Liver (tissue), 9 donors: ENCODE data around the gene GCC2. TPM values are rescaled to one million over a fixed set of nuclear protein-coding genes. Genes with fewer than 3 reads are reported as not detected.

Source experiments
- DNase-seq: peaks from one replicate; pipeline ENCODE4 v3.0.0-alpha.2; 2017; ENCODE audit warnings: low spot score
- H3K27ac ChIP-seq, 2 donors: one replicate each; pipeline ENCODE4 v1.7.0; 2013; ENCODE audit warnings: inconsistent platforms in 2 of 2, low read length in 2 of 2, control low read depth in 1 of 2, low read depth in 1 of 2, mild to moderate bottlenecking in 1 of 2
- H3K27me3 ChIP-seq, 4 donors: one replicate each; pipeline versions ENCODE4 v1.6.1 to v1.7.0; 2013; ENCODE audit warnings: low read length in 3 of 4, inconsistent platforms in 1 of 4, mild to moderate bottlenecking in 1 of 4, moderate library complexity in 1 of 4; ENCODE audit not compliant: control insufficient read depth in 4 of 4, insufficient read depth in 4 of 4
- H3K36me3 ChIP-seq, 4 donors: one replicate each; pipeline versions ENCODE4 v1.6.1 to v1.7.0; 2013; ENCODE audit warnings: low read length in 3 of 4, mild to moderate bottlenecking in 3 of 4, low read depth in 1 of 4, moderate library complexity in 1 of 4; ENCODE audit not compliant: control insufficient read depth in 4 of 4, insufficient read depth in 3 of 4
- H3K4me1 ChIP-seq, 4 donors: one replicate each; pipeline versions ENCODE4 v1.6.1 to v1.7.0; 2013; ENCODE audit warnings: low read length in 3 of 4, mild to moderate bottlenecking in 3 of 4, moderate library complexity in 1 of 4; ENCODE audit not compliant: control insufficient read depth in 4 of 4, insufficient read depth in 4 of 4
- H3K4me3 ChIP-seq, 3 donors: one replicate each; pipeline versions ENCODE4 v1.6.1 to v1.7.0; 2013; ENCODE audit warnings: low read length in 3 of 3, control low read depth in 1 of 3, low read depth in 1 of 3, mild to moderate bottlenecking in 1 of 3
- H3K9ac ChIP-seq, 2 donors: one replicate each; pipeline ENCODE4 v1.7.0; 2013; ENCODE audit warnings: low read length in 2 of 2, mild to moderate bottlenecking in 2 of 2, moderate library complexity in 2 of 2, control low read depth in 1 of 2, low read depth in 1 of 2
- H3K9me3 ChIP-seq, 4 donors: one replicate each; pipeline versions ENCODE4 v1.6.1 to v1.7.0; 2013; ENCODE audit warnings: low read length in 3 of 4; ENCODE audit not compliant: control insufficient read depth in 4 of 4
- ATF3 ChIP-seq: IDR thresholded peaks from 2 replicates; pipeline ENCODE4 v1.6.1; 2016; ENCODE audit warnings: antibody characterized with exemption
- CTCF ChIP-seq: fragments of 150-350 bp; IDR thresholded peaks from 2 replicates; pipeline ENCODE4 v1.5.1; 2017; ENCODE audit warnings: improper control_type of control experiment, low read depth, low read length; ENCODE audit not compliant: missing input control
- EGR1 ChIP-seq, 2 donors: IDR thresholded peaks; 2 replicates each; pipeline ENCODE4 v1.6.1; 2016 to 2018; ENCODE audit warnings: antibody characterized with exemption in 2 of 2, low read depth in 2 of 2
- FOXA1 ChIP-seq: IDR thresholded peaks from 2 replicates; pipeline ENCODE4 v1.6.1; 2016; ENCODE audit warnings: antibody characterized with exemption
- FOXA2 ChIP-seq: IDR thresholded peaks from 2 replicates; pipeline ENCODE4 v1.6.1; 2016; ENCODE audit warnings: antibody characterized with exemption
- GABPA ChIP-seq, 2 donors: IDR thresholded peaks in 1 of 2; conservative IDR thresholded peaks in 1 of 2; 2 replicates each; pipeline ENCODE4 v1.6.1; 2016; ENCODE audit warnings: antibody characterized with exemption in 2 of 2, mild to moderate bottlenecking in 1 of 2, moderate library complexity in 1 of 2
- HNF4G ChIP-seq: IDR thresholded peaks from 2 replicates; pipeline ENCODE4 v1.6.1; 2016; ENCODE audit warnings: antibody characterized with exemption
- JUND ChIP-seq, 2 donors: IDR thresholded peaks; 2 replicates each; pipeline ENCODE4 v1.6.1; 2016; ENCODE audit warnings: antibody characterized with exemption in 2 of 2
- NR2F2 ChIP-seq: IDR thresholded peaks from 2 replicates; pipeline ENCODE4 v1.6.1; 2016; ENCODE audit warnings: antibody characterized with exemption
- RAD21 ChIP-seq, 2 donors: IDR thresholded peaks; 2 replicates each; pipeline ENCODE4 v1.6.1; 2016; ENCODE audit warnings: antibody characterized with exemption in 2 of 2, mild to moderate bottlenecking in 2 of 2
- RXRA ChIP-seq, 2 donors: IDR thresholded peaks; 2 replicates each; pipeline ENCODE4 v1.6.1; 2017 to 2018; ENCODE audit warnings: antibody characterized with exemption in 2 of 2, mild to moderate bottlenecking in 1 of 2
- SP1 ChIP-seq: IDR thresholded peaks from 2 replicates; pipeline ENCODE4 v1.6.1; 2018; ENCODE audit warnings: antibody characterized with exemption, mild to moderate bottlenecking
- TAF1 ChIP-seq: conservative IDR thresholded peaks from 2 replicates; pipeline ENCODE4 v1.6.1; 2016; ENCODE audit warnings: antibody characterized with exemption, mild to moderate bottlenecking
- YY1 ChIP-seq: IDR thresholded peaks from 2 replicates; pipeline ENCODE4 v1.6.1; 2016; ENCODE audit warnings: antibody characterized with exemption, mild to moderate bottlenecking
- ZBTB33 ChIP-seq: IDR thresholded peaks from 2 replicates; pipeline ENCODE4 v1.6.1; 2016; ENCODE audit warnings: antibody characterized with exemption
- WGBS: extraction: QIAGEN DNeasy Blood & Tissue Kit; methylation state at CpG from one replicate; pipeline ENCODE4 v1.1.7; 2013; 5-methylcytosine and 5-hydroxymethylcytosine counted together
- polyA plus RNA-seq, 2 donors: library from polyadenylated mRNA; stranded (reverse) in 1 of 2; unstranded in 1 of 2; fragments of 200-250 nt in 1 of 2; fragments of >200 nt in 1 of 2; fragmentation: Nextera tagmentation in 1 of 2; extraction: Ambion mirVana in 1 of 2; gene quantifications; one replicate each; pipeline versions ENCODE4 v1.2.1 to v1.2.3, GENCODE V29; 2013 to 2015
- total RNA-seq, 2 donors: library from RNA; depleted of rRNA; stranded (reverse); fragments of >200 nt; gene quantifications; one replicate each; pipeline ENCODE4 v1.2.3, GENCODE V29; 2014
- TF ChIP-seq, protein P1 (sequence below): IDR thresholded peaks from 2 replicates; pipeline ENCODE4 v1.6.1; 2016; ENCODE audit warnings: antibody characterized with exemption, mild to moderate bottlenecking
- donor health status: healthy.
- donor health status: healthy.
- donor health status: healthy.
- donor health status: healthy.
- donor health status: healthy.

GCC2 gene
- total and polyA plus RNA-seq, 4 donors: 4.8 to 26.1 (median 19.9) TPM

DNA sequence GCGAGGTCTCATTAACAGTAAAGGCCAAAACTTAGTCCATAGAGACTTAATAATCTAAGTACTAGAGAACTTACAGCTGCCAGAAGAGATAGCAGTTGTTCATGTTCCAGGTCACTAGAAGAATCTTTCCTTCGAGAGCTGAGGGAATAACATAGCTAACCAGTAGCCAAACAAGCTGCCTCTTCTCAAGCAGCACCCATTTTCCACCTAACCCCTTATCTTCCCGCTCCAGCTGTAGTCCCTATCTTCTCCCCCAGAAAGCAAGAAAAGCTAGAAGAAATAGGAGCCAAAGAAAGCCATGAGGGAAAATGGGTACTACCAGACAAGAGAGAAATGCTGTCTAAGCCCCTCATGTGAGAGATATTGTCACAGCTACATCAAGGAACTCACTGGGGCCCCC is 47.2 kb upstream of the GCC2 start (continued):
- no peak for TF ChIP-seq TAF1
- TF ChIP-seq NR2F2: no peak
- TF ChIP-seq ATF3: no peak

GRCh38 chr2:108403494-108403893 is 45.5 kb upstream of the GCC2 start:
- no peak for DNase-seq
- H3K9ac ChIP-seq: no peak overlapping the region
- 65% methylated on average over 7 of the region's 7 CpGs for WGBS

DNA sequence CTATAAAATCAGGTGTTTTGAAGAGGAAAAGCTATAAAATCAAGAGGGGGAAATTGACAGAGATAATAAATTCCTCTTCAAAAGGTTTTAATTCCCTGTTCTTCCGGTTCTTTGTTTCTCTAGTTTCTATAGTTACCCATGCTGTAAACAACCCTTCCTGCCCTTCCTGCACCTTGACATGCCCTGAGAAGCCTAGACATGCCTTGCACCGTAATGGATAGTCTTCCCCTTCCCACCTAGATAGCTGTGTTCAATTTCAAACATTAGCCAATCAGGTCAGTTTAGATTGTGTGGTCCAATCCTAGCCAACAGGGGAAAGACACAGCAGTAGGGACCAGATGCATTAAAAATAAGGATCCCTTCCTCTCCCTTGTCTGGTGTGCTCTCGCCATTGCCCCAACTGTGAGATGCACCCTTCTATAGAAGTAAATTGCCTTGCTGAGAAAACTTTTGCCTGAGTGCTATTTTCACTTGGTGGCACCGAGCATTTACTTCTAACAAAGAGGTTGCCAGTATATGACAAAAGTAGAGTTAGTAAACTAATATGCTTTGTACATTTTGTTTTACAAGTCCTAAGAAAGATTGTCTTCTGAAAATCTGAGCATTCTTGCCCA is 44.1 kb upstream of the GCC2 start:
- DNase-seq: no peak
- no peaks in the 10 kb centered on the region for H3K27me3 ChIP-seq
- no peak overlapping the region for H3K9ac ChIP-seq
- no peak overlapping the region for H3K27ac ChIP-seq
- WGBS: 87% methylated on average over 4 of the region's 4 CpGs
- H3K9me3 ChIP-seq: peaks cover 0 to 9% (median 4%) of the 10 kb centered on the region in 4 donors
- H3K36me3 ChIP-seq: no peaks in the 10 kb centered on the region
- TF ChIP-seq RAD21 (IDR thresholded peaks at IDR 0.05): no peak
- no peak for TF ChIP-seq GABPA (IDR thresholded peaks at IDR 0.05 in 1 of 2, conservative IDR thresholded peaks at IDR 0.05 in 1 of 2)
- TF ChIP-seq YY1: no peak
- TF ChIP-seq FOXA1: no peak
- TF ChIP-seq, protein P1, sequence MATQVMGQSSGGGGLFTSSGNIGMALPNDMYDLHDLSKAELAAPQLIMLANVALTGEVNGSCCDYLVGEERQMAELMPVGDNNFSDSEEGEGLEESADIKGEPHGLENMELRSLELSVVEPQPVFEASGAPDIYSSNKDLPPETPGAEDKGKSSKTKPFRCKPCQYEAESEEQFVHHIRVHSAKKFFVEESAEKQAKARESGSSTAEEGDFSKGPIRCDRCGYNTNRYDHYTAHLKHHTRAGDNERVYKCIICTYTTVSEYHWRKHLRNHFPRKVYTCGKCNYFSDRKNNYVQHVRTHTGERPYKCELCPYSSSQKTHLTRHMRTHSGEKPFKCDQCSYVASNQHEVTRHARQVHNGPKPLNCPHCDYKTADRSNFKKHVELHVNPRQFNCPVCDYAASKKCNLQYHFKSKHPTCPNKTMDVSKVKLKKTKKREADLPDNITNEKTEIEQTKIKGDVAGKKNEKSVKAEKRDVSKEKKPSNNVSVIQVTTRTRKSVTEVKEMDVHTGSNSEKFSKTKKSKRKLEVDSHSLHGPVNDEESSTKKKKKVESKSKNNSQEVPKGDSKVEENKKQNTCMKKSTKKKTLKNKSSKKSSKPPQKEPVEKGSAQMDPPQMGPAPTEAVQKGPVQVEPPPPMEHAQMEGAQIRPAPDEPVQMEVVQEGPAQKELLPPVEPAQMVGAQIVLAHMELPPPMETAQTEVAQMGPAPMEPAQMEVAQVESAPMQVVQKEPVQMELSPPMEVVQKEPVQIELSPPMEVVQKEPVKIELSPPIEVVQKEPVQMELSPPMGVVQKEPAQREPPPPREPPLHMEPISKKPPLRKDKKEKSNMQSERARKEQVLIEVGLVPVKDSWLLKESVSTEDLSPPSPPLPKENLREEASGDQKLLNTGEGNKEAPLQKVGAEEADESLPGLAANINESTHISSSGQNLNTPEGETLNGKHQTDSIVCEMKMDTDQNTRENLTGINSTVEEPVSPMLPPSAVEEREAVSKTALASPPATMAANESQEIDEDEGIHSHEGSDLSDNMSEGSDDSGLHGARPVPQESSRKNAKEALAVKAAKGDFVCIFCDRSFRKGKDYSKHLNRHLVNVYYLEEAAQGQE: no peak
- no peak for TF ChIP-seq EGR1 (IDR thresholded peaks at IDR 0.05; ENCODE audit: low read depth in 2 of 2)
- no peak for TF ChIP-seq FOXA2
- no peak for TF ChIP-seq JUND (IDR thresholded peaks at IDR 0.05)
- TF ChIP-seq ZBTB33: no peak
- no peak for TF ChIP-seq TAF1
- no peak for TF ChIP-seq CTCF
- TF ChIP-seq RXRA (IDR thresholded peaks at IDR 0.05): no peak
- TF ChIP-seq NR2F2: no peak
- no peak for TF ChIP-seq HNF4G
- H3K4me1 ChIP-seq: no peaks in the 10 kb centered on the region
- H3K4me3 ChIP-seq: no peak overlapping the region

More at GRCh38 chr2:108403494-108403893, 45.5 kb upstream of the GCC2 start:
- Histone ChIP-seq H3K4me3 (no peak overlapping the region), H3K27me3 (no peaks in the 10 kb centered on the region), H3K36me3 (no peaks in the 10 kb centered on the region), H3K9me3 (peaks cover 8 to 20% (median 12%) of the 10 kb centered on the region in 4 donors), H3K27ac (no peak overlapping the region), H3K4me1 (no peaks in the 10 kb centered on the region)
- no peak for TF ChIP-seq HNF4G
- TF ChIP-seq SP1: no peak
- peak; percentile 15 for TF ChIP-seq NR2F2
- peak; percentile 50 to 79 for TF ChIP-seq RXRA (IDR thresholded peaks at IDR 0.05)
